ENCODE measurements around the gene ELK1.

The ELK1 gene

GRCh38 chrX:47661539-47661938 is 11.2 kb upstream of the ELK1 start:
- Histone ChIP-seq H2AFZ (ENCODE audit: low read length) (no peak overlapping the region), H3F3A (ENCODE audit: low read depth) (no peaks in the 10 kb centered on the region), H3K9ac (ENCODE audit: low read depth, low read length, poor library complexity, severe bottlenecking) (no peak overlapping the region), H3K4me3 (ENCODE audit: low read length, poor library complexity, severe bottlenecking) (no peak overlapping the region), H3K9me2 (replicated peaks; ENCODE audit: low read depth, low read length) (no peaks in the 10 kb centered on the region), H3K79me2 (ENCODE audit: insufficient read depth, low read length) (peaks cover 19% of the 10 kb centered on the region), H3K9me3 (ENCODE audit: insufficient read depth, low read depth, low read length) (no peaks in the 10 kb centered on the region), H3K4me1 (ENCODE audit: insufficient read depth, low read length, poor library complexity, severe bottlenecking) (peaks cover 20% of the 10 kb centered on the region), H4K20me1 (ENCODE audit: insufficient read depth, low read length, poor library complexity, severe bottlenecking) (peaks cover 10% of the 10 kb centered on the region), H3K27me3 (ENCODE audit: insufficient read depth, low read length, poor library complexity, severe bottlenecking) (no peaks in the 10 kb centered on the region), H3K4me2 (ENCODE audit: low read depth, low read length, poor library complexity, severe bottlenecking) (no peak overlapping the region), H3K36me3 (ENCODE audit: insufficient read depth, low read length) (peaks cover 3% of the 10 kb centered on the region; the same call in 1 of the 2 replicates)
- TF ChIP-seq EZH2phosphoT487 (IDR thresholded peaks at IDR 0.05; ENCODE audit: borderline replicate concordance) (no peak), CTCF (conservative IDR thresholded peaks at IDR 0.05; ENCODE audit: low read length) (no peak)

- peaks cover 25% of the 10 kb centered on the region for H3K79me2 ChIP-seq (ENCODE audit: insufficient read depth, low read length)
- no peaks in the 10 kb centered on the region for H3K27me3 ChIP-seq (ENCODE audit: insufficient read depth, low read length, poor library complexity, severe bottlenecking)
- peak overlapping the region; percentile 90 for H3K4me2 ChIP-seq (ENCODE audit: low read depth, low read length, poor library complexity, severe bottlenecking)
- no peak for TF ChIP-seq CTCF (conservative IDR thresholded peaks at IDR 0.05; ENCODE audit: low read length)
- no peak for TF ChIP-seq EZH2phosphoT487 (IDR thresholded peaks at IDR 0.05; ENCODE audit: borderline replicate concordance)
- H2AFZ ChIP-seq (ENCODE audit: low read length) = peak overlapping the region; percentile 81
- peak overlapping the region; percentile 57 for H3K9ac ChIP-seq (ENCODE audit: low read depth, low read length, poor library complexity, severe bottlenecking)
- no peaks in the 10 kb centered on the region for H3F3A ChIP-seq (ENCODE audit: low read depth)
- peaks cover 14% of the 10 kb centered on the region for H4K20me1 ChIP-seq (ENCODE audit: insufficient read depth, low read length, poor library complexity, severe bottlenecking)
- no peaks in the 10 kb centered on the region for H3K9me3 ChIP-seq (ENCODE audit: insufficient read depth, low read depth, low read length)
- H3K4me1 ChIP-seq (ENCODE audit: insufficient read depth, low read length, poor library complexity, severe bottlenecking) = peaks cover 24% of the 10 kb centered on the region
- peaks cover 21% of the 10 kb centered on the region; the same call in 1 of the 2 replicates for H3K36me3 ChIP-seq (ENCODE audit: insufficient read depth, low read length)
- no peaks in the 10 kb centered on the region for H3K9me2 ChIP-seq (replicated peaks; ENCODE audit: low read depth, low read length)
- peak overlapping the region; percentile 92 for H3K4me3 ChIP-seq (ENCODE audit: low read length, poor library complexity, severe bottlenecking)
Measured at GRCh38 chrX:47659421-47659726, 9.0 kb upstream of the ELK1 start.

- Histone ChIP-seq H3K4me2 (ENCODE audit: low read depth, low read length, poor library complexity, severe bottlenecking) (peak within 1 kb of the TSS; percentile 90), H3K36me3 (ENCODE audit: insufficient read depth, low read length) (peaks cover 22% of the 10 kb centered on the region; the same call in 1 of the 2 replicates), H3K4me3 (ENCODE audit: low read length, poor library complexity, severe bottlenecking) (peak within 1 kb of the TSS; percentile 92), H3K9me3 (ENCODE audit: insufficient read depth, low read depth, low read length) (no peaks in the 10 kb centered on the region), H2AFZ (ENCODE audit: low read length) (peak within 1 kb of the TSS; percentile 81), H3K9me2 (replicated peaks; ENCODE audit: low read depth, low read length) (no peaks in the 10 kb centered on the region), H3F3A (ENCODE audit: low read depth) (no peaks in the 10 kb centered on the region), H3K79me2 (ENCODE audit: insufficient read depth, low read length) (peaks cover 25% of the 10 kb centered on the region), H4K20me1 (ENCODE audit: insufficient read depth, low read length, poor library complexity, severe bottlenecking) (peaks cover 14% of the 10 kb centered on the region), H3K9ac (ENCODE audit: low read depth, low read length, poor library complexity, severe bottlenecking) (peak within 1 kb of the TSS; percentile 86), H3K27me3 (ENCODE audit: insufficient read depth, low read length, poor library complexity, severe bottlenecking) (no peaks in the 10 kb centered on the region), H3K4me1 (ENCODE audit: insufficient read depth, low read length, poor library complexity, severe bottlenecking) (peaks cover 24% of the 10 kb centered on the region)
- TF ChIP-seq CTCF (conservative IDR thresholded peaks at IDR 0.05; ENCODE audit: low read length) (no peak), EZH2phosphoT487 (IDR thresholded peaks at IDR 0.05; ENCODE audit: borderline replicate concordance) (no peak)
Measured at GRCh38 chrX:47658684-47659420, 8.5 kb upstream of the ELK1 start, which contains the start of gene UXT. Gene UXT (minus strand): TSS chrX:47659180. CDS start chrX:47658927, 253 bp downstream.

All from Loucy (cell line).